Gastrocnemius medialis (tissue), 4 donors: ENCODE results near the gene DDX1.

Experiments used
- POLR2A ChIP-seq, 2 donors: fragments of 450-650 bp; IDR thresholded peaks; one replicate each; pipeline ENCODE4 v1.6.1; 2017; ENCODE audit warnings: antibody characterized with exemption in 2 of 2, mild to moderate bottlenecking in 2 of 2, moderate library complexity in 2 of 2
- TF ChIP-seq, protein P1 (sequence below), 5 experiments: fragments of 450-650 bp in 3 of 5; fragments of 200-600 bp in 2 of 5; sonication (generic) in 2 of 5; IDR thresholded peaks in 4 of 5; conservative IDR thresholded peaks in 1 of 5; 1 replicate in 4 of 5; 2 replicates in 1 of 5; pipeline ENCODE4 v1.5.1; 2016 to 2019; ENCODE audit warnings: antibody characterized with exemption in 5 of 5, mild to moderate bottlenecking in 3 of 5, moderate library complexity in 3 of 5

DNA sequence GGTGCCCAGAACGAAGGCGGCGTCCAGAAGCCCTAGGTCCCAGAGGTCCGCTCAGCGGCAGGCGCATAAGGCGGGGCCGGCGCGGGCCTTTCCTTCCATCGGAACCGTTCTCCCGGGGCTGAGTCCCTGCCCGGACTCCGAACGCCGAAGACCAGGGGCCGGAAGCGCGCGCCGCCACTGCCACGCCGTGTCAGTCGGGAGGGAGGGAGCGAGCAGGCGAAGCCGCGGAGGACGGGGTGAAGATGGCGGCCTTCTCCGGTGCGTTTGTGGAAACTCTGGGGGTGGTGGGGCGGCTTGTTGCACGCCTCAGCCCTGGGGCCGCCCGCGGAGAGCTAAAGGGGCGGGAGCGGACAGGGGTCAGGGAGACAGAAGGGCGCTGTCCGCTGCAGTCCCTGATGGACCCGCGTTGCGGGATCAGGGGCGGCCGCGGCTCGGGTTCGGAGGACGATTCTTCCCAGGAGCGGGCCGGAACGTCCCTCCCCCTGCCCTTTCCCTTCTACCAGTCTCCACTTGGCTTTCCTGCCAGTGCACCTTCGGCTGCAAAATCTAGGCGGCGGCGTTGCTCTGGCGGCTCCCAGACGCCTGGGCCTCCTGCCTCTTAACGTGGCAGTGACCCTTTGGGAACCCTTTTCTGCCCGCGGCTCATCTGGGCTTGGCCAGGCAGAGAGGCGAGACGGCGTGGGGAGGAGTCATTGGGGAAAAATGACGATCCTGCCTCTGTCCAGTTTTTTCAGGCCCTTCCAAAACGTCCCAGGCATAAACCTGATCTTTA, at the start of gene DDX1:
- TF ChIP-seq, protein P1, sequence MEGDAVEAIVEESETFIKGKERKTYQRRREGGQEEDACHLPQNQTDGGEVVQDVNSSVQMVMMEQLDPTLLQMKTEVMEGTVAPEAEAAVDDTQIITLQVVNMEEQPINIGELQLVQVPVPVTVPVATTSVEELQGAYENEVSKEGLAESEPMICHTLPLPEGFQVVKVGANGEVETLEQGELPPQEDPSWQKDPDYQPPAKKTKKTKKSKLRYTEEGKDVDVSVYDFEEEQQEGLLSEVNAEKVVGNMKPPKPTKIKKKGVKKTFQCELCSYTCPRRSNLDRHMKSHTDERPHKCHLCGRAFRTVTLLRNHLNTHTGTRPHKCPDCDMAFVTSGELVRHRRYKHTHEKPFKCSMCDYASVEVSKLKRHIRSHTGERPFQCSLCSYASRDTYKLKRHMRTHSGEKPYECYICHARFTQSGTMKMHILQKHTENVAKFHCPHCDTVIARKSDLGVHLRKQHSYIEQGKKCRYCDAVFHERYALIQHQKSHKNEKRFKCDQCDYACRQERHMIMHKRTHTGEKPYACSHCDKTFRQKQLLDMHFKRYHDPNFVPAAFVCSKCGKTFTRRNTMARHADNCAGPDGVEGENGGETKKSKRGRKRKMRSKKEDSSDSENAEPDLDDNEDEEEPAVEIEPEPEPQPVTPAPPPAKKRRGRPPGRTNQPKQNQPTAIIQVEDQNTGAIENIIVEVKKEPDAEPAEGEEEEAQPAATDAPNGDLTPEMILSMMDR (IDR thresholded peaks at IDR 0.05 in 4 of 5, conservative IDR thresholded peaks at IDR 0.05 in 1 of 5), result no peak
- peak; percentile 60 to 71 for TF ChIP-seq POLR2A (IDR thresholded peaks at IDR 0.05)
